ENCODE results near the gene SCRT2.

GRCh38 chr20:622161-622560, 53.4 kb downstream of the SCRT2 start:
- no peak for TF ChIP-seq CTCF (IDR thresholded peaks at IDR 0.05)
- no peak for TF ChIP-seq EP300 (IDR thresholded peaks at IDR 0.05)

Measured in esophagus muscularis mucosa (tissue), 3 donors.